KMS-11 (cell line): Measurements from ENCODE around the gene DIRAS1.

ENCODE experiments used
- H2AFZ ChIP-seq: fragments of 200-600 bp; sonication (generic); 2 replicates; pipeline ENCODE4 v1.6.1; 2016; ENCODE audit warnings: antibody characterized with exemption, mixed run types, low read depth
- H3K27ac ChIP-seq: fragments of 200-600 bp; sonication (generic); 2 replicates; pipeline ENCODE4 v1.6.1; 2016; ENCODE audit warnings: mild to moderate bottlenecking, mixed run types
- H3K27me3 ChIP-seq: fragments of 200-600 bp; sonication (generic); 2 replicates; pipeline ENCODE4 v1.6.1; 2017; ENCODE audit warnings: mild to moderate bottlenecking, low read depth, mixed run types, moderate library complexity; ENCODE audit not compliant: insufficient read depth
- H3K36me3 ChIP-seq: fragments of 200-600 bp; sonication (generic); 2 replicates; pipeline ENCODE4 v1.6.1; 2017; ENCODE audit warnings: mild to moderate bottlenecking, mixed run types; ENCODE audit not compliant: insufficient read depth
- H3K4me1 ChIP-seq: fragments of 200-600 bp; sonication (generic); 2 replicates; pipeline ENCODE4 v1.6.1; 2016; ENCODE audit warnings: mild to moderate bottlenecking, low read depth, mixed run types; ENCODE audit not compliant: poor library complexity, severe bottlenecking
- H3K4me2 ChIP-seq: fragments of 200-600 bp; sonication (generic); 2 replicates; pipeline ENCODE4 v1.7.0; 2016; ENCODE audit warnings: mild to moderate bottlenecking, mixed run types
- H3K4me3 ChIP-seq: fragments of 200-600 bp; sonication (generic); IDR thresholded peaks from 2 replicates; pipeline ENCODE4 v1.6.1; 2017; ENCODE audit warnings: low read depth, low read length, mixed read lengths; ENCODE audit not compliant: insufficient read depth
- H3K79me2 ChIP-seq: fragments of 200-600 bp; sonication (generic); 2 replicates; pipeline ENCODE4 v1.6.1; 2016; ENCODE audit warnings: low read depth, mixed run types; ENCODE audit not compliant: insufficient read depth
- H3K9ac ChIP-seq: fragments of 200-600 bp; sonication (generic); 2 replicates; pipeline ENCODE4 v1.6.1; 2016; ENCODE audit warnings: mild to moderate bottlenecking, mixed run types
- H4K20me1 ChIP-seq: fragments of 200-600 bp; sonication (generic); 2 replicates; pipeline ENCODE4 v1.6.1; 2016; ENCODE audit warnings: mild to moderate bottlenecking, mixed run types; ENCODE audit not compliant: insufficient read depth
- CTCF ChIP-seq: fragments of 200-600 bp; sonication (generic); conservative IDR thresholded peaks from 2 replicates; pipeline ENCODE4 v1.6.1; 2017; ENCODE audit warnings: low read depth, mild to moderate bottlenecking, antibody characterized with exemption, low read length, moderate library complexity, mixed read lengths

DIRAS1 gene

DNA sequence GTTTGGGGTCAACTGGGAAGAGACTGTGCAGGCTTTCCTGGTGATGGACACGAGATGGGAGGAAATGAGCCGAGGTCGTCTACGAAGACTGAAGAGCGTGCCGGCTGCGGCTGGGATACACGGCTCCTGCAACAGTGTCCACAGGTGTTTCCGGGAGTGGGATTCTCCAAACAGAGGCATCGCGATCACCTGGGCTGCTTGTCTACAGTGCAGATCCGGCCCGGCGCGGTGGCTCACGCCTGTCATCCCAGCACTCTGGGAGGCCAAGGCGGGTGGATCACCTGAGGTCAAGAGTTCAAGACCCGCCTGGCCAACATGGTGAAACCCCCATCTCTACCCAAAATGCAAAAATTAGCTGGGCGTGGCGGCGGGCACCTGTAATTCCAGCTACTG lies 30.3 kb upstream of the DIRAS1 start:
- Histone ChIP-seq H3K4me2 (no peak overlapping the region), H3K4me1 (peaks cover 14% of the 10 kb centered on the region), H3K79me2 (no peaks in the 10 kb centered on the region), H3K27ac (no peak overlapping the region), H3K36me3 (no peaks in the 10 kb centered on the region), H3K27me3 (no peaks in the 10 kb centered on the region), H4K20me1 (no peaks in the 10 kb centered on the region), H2AFZ (no peak overlapping the region), H3K4me3 (no peak overlapping the region), H3K9ac (no peak overlapping the region)
- no peak for TF ChIP-seq CTCF

DNA sequence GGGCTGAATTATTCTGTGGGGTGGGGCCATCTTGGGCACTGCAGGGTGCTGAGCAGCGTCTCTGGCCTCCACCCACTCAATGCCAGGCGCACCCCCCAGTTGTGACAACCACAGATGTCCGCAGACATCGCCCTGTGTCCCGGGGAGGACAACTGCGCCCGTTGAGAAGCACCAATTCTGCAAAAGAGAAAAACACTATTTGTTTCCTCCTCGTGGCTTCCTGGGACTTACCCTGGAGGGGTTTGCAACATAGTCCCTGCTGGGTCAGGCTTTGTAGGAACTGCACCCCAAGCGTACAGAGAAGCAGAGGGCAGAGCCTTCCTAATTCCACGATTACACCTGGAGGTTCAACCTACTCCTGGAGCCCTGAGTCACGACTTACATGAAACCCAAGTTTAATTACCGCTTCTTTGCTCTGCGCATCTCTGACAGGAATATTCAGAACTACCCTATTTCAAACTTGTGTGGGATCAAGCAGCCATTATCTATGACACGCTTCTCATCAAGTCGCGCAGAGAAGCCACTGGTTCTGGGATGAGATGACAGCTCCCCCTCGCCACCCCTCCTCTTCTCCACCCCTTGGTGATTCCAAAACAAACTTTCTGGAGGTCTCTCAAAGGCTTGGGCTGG lies 29.8 kb upstream of the DIRAS1 start:
- Histone ChIP-seq H3K27ac (no peak overlapping the region), H3K9ac (no peak overlapping the region), H3K79me2 (no peaks in the 10 kb centered on the region), H3K4me2 (no peak overlapping the region), H2AFZ (no peak overlapping the region), H3K4me3 (no peak overlapping the region), H3K36me3 (no peaks in the 10 kb centered on the region), H4K20me1 (no peaks in the 10 kb centered on the region), H3K27me3 (no peaks in the 10 kb centered on the region), H3K4me1 (peaks cover 14% of the 10 kb centered on the region)
- no peak for TF ChIP-seq CTCF

GRCh38 chr19:2747349-2747748 lies 26.2 kb upstream of the DIRAS1 start:
- Histone ChIP-seq H3K36me3 (no peaks in the 10 kb centered on the region), H4K20me1 (no peaks in the 10 kb centered on the region), H3K27me3 (peaks cover 12% of the 10 kb centered on the region; the same call in 1 of the 2 replicates), H3K4me2 (no peak overlapping the region), H3K9ac (no peak overlapping the region), H3K27ac (no peak overlapping the region), H3K79me2 (no peaks in the 10 kb centered on the region), H3K4me1 (peaks cover 14% of the 10 kb centered on the region), H3K4me3 (no peak overlapping the region), H2AFZ (no peak overlapping the region)
- TF ChIP-seq CTCF = no peak

- Histone ChIP-seq H4K20me1 (no peaks in the 10 kb centered on the region), H3K4me1 (peaks cover 11% of the 10 kb centered on the region)
These were observed 22.9 kb upstream of the DIRAS1 start for GRCh38 chr19:2744113-2744512.

More at GRCh38 chr19:2744113-2744512, 22.9 kb upstream of the DIRAS1 start:
- no peak for TF ChIP-seq CTCF
- Histone ChIP-seq H2AFZ (no peak overlapping the region), H3K27me3 (peaks cover 16% of the 10 kb centered on the region; the same call in 1 of the 2 replicates), H3K36me3 (no peaks in the 10 kb centered on the region), H3K4me3 (no peak overlapping the region), H3K27ac (no peak overlapping the region), H3K9ac (no peak overlapping the region), H3K79me2 (no peaks in the 10 kb centered on the region), H3K4me2 (no peak overlapping the region)
